OCI-LY3 (cell line): ENCODE results near the gene MRPS14.

ENCODE experiments used
- CTCF ChIP-seq: fragments of 200-600, 300-600 bp; sonication (generic); IDR thresholded peaks from 2 replicates; pipeline ENCODE4 v1.5.1; 2014; ENCODE audit warnings: antibody characterized with exemption, low read length, low read depth
- EZH2phosphoT487 ChIP-seq: fragments of 200-600 bp; shearing (Covaris generic); IDR thresholded peaks from 2 replicates; pipeline ENCODE4 v1.6.1; 2018; ENCODE audit warnings: antibody characterized with exemption, mixed run types, low read depth

- no peak for TF ChIP-seq EZH2phosphoT487
- no peak for TF ChIP-seq CTCF
Measured at GRCh38 chr1:175034775-175035174, 11.6 kb upstream of the MRPS14 start.
